Lower leg skin (tissue), 4 donors: Measurements from ENCODE around the gene DHX8. TPM values are rescaled to one million over a fixed set of nuclear protein-coding genes. Genes with fewer than 3 reads are reported as not detected.
A peak's percentile ranks its signal among the peaks of the same experiment; 100 is the strongest.

ENCODE experiments used
- DNase-seq, 2 donors: peaks; one replicate each; pipeline ENCODE4 v3.0.0-alpha.2; 2019; ENCODE audit warnings: low spot score in 2 of 2
- H3K4me3 ChIP-seq: fragments of 200-600 bp; sonication (generic); 2 replicates; pipeline ENCODE4 v1.5.1; 2017; ENCODE audit warnings: mild to moderate bottlenecking, low read depth; ENCODE audit not compliant: poor library complexity, severe bottlenecking
- CTCF ChIP-seq, 3 donors: fragments of 450-650 bp; IDR thresholded peaks; one replicate each; pipeline ENCODE4 v1.5.1; 2016; ENCODE audit warnings: antibody characterized with exemption in 3 of 3, mild to moderate bottlenecking in 3 of 3, moderate library complexity in 2 of 3
- POLR2A ChIP-seq, 2 donors: fragments of 450-650 bp; IDR thresholded peaks; one replicate each; pipeline ENCODE4 v1.6.1; 2016 to 2017; ENCODE audit warnings: antibody characterized with exemption in 2 of 2, mild to moderate bottlenecking in 1 of 2, moderate library complexity in 1 of 2
- WGBS, 2 donors: methylation state at CpG; one replicate each; pipeline ENCODE4 v1.1.5; 2018; 5-methylcytosine and 5-hydroxymethylcytosine counted together
- intact Hi-C: fragments of 100-400 bp; cut with DNase I; formaldehyde crosslinking; loops from one replicate; pipeline ENCODE4 v1.15.0; 2023; ENCODE audit warnings: low total_unique reads
- total RNA-seq, 4 donors: library from RNA; depleted of rRNA; stranded (reverse); fragments of >200 nt; gene quantifications; one replicate each; pipeline ENCODE4 v1.1.0, GENCODE V29; 2016

Gene DHX8
- total RNA-seq = 10 to 100 TPM; 35.7 to 60.3 (median 44.0) TPM

GRCh38 chr17:43483674-43484551 lies at the start of gene DHX8:
Gene DHX8 (plus strand): TSS chr17:43483975. CDS start chr17:43484038, 63 bp downstream.
- 0 to 1% methylated on average over 41 to 49 of the region's 51 CpGs for WGBS, 2 donors
- TF ChIP-seq POLR2A (IDR thresholded peaks at IDR 0.05) (no peak), CTCF (IDR thresholded peaks at IDR 0.05) (peak; percentile 55 to 100 (median 99))
- peak within 1 kb of the TSS; percentile 54 for H3K4me3 ChIP-seq
- intact Hi-C loops = loop anchor here (2.0 kb wide), 1 partner anchor 91 kb away; no protein-coding TSS in a partner anchor
- peak; percentile 96 to 99 for DNase-seq

DNA sequence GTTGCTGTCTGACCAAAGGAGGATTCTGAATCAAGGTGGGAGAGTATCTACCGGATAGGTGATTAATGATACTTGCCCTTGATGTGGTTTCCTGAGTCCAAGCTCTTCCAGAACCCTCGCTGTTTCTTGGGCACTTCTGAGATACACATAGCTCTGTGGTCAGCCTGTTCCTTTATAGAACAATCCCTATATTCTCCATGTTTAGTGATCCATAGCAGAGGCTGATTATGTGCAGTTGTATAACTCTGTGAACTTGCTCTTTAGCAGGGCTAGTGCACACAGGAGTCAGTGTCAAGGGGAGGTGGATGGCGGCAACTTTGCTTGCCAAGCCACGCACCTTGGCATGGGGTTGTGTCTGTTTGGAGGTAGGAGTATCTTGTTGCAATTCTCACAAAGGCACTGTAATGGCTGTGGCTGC lies 48.9 kb upstream of the DHX8 start:
- intact Hi-C loops = no loop called here
- no peak for DNase-seq
- TF ChIP-seq POLR2A (IDR thresholded peaks at IDR 0.05) (no peak), CTCF (IDR thresholded peaks at IDR 0.05) (no peak)
- 61 to 79% methylated on average over 4 of the region's 4 CpGs for WGBS, 2 donors
- no peak overlapping the region for H3K4me3 ChIP-seq

GRCh38 chr17:43437756-43438155 lies 46.0 kb upstream of the DHX8 start:
- intact Hi-C loops = no loop called here
- no peak overlapping the region for H3K4me3 ChIP-seq
- 66 to 82% methylated on average over 1 of the region's 1 CpG for WGBS, 2 donors
- DNase-seq = no peak
- TF ChIP-seq POLR2A (IDR thresholded peaks at IDR 0.05) = no peak
- no peak for TF ChIP-seq CTCF (IDR thresholded peaks at IDR 0.05)

- DNase-seq = no peak
- intact Hi-C loops = no loop called here
- no peak for TF ChIP-seq POLR2A (IDR thresholded peaks at IDR 0.05)
- no peak for TF ChIP-seq CTCF (IDR thresholded peaks at IDR 0.05)
- 79 to 80% methylated on average over 5 of the region's 5 CpGs for WGBS, 2 donors
- H3K4me3 ChIP-seq = no peak overlapping the region
Measured at GRCh38 chr17:43438626-43439025, 45.1 kb upstream of the DHX8 start.

DNA sequence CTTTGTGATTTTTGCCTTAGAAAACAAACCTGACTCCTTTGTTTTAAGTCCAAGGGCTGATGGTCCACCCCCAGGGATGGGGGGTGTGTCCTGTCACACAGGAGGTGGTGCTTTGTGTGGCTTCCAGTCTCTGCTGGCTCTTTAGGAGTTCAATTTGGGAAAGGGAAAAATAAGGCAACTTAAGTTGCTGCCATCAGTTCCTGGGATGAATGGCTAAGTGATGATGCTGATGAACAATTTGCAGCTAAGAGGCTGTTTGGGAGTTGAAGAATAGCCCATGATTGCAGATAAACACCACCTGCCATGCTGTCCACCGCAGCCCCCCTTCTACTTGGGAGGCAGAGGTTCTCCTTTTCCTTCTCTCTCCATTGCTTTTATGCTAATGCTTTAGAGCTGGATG lies 44.7 kb upstream of the DHX8 start:
- no peak for DNase-seq
- WGBS, 2 donors = 91 to 95% methylated on average over 1 of the region's 1 CpG
- TF ChIP-seq CTCF (IDR thresholded peaks at IDR 0.05) (no peak), POLR2A (IDR thresholded peaks at IDR 0.05) (no peak)
- H3K4me3 ChIP-seq = no peak overlapping the region
- intact Hi-C loops = no loop called here
